WTC11 (cell line): Measurements from ENCODE around the gene WDR31. TPM values are rescaled to one million over a fixed set of nuclear protein-coding genes. Genes with fewer than 3 reads are reported as not detected.

ENCODE experiments used
- ATAC-seq: fragments of 200-7000 bp; cut with Tn5 transposase; 2 replicates; pipeline ENCODE4 v1.10.0; 2021; ENCODE audit warnings: mild to moderate bottlenecking, moderate library complexity
- CTCF ChIA-PET: fragments of 300-600 bp; sonication (Branson Sonifier 250); formaldehyde crosslinking; loops from one replicate; lab custom pipeline; 2021; ENCODE audit warnings: antibody characterized with exemption; lab: Charles Lee
- POLR2A ChIA-PET: fragments of 350-600 bp; sonication (Branson Sonifier 250); formaldehyde crosslinking; loops from one replicate; lab custom pipeline; 2021; ENCODE audit warnings: antibody characterized with exemption; lab: Charles Lee
- DNase-seq: peaks from one replicate; pipeline ENCODE4 v3.0.0; 2021; ENCODE audit warnings: low spot score
- H3K27ac Mint-ChIP-seq: 2 replicates; pipeline ENCODE4 v1.8.0; 2021; ENCODE audit warnings: mixed read lengths
- H3K27me3 Mint-ChIP-seq: 2 replicates; pipeline ENCODE4 v1.8.0; 2021; ENCODE audit warnings: low read depth, mild to moderate bottlenecking, moderate library complexity, mixed read lengths
- H3K36me3 Mint-ChIP-seq: 2 replicates; pipeline ENCODE4 v1.8.0; 2021; ENCODE audit warnings: mixed read lengths
- H3K4me1 Mint-ChIP-seq: 2 replicates; pipeline ENCODE4 v1.8.0; 2022; ENCODE audit warnings: mixed read lengths
- H3K4me3 Mint-ChIP-seq: 2 replicates; pipeline ENCODE4 v1.8.0; 2021; ENCODE audit warnings: mild to moderate bottlenecking, moderate library complexity, mixed read lengths
- H3K9me3 Mint-ChIP-seq: 2 replicates; pipeline ENCODE4 v1.8.0; 2021; ENCODE audit warnings: mixed read lengths
- AR ChIP-seq: fragments of 250-450 bp; sonication (Bioruptor Pico); IDR thresholded peaks from 2 replicates; pipeline ENCODE4 v1.9.0; 2021; ENCODE audit warnings: mild to moderate bottlenecking
- ATF2 ChIP-seq: sonication (generic); formaldehyde crosslinking; IDR thresholded peaks from 2 replicates; pipeline ENCODE4 v1.8.1; 2022; ENCODE audit warnings: low read depth, missing genetic modification reagents, borderline replicate concordance
- CBFB ChIP-seq: sonication (generic); formaldehyde crosslinking; IDR thresholded peaks from 2 replicates; pipeline ENCODE4 v1.8.1; 2022; ENCODE audit warnings: mild to moderate bottlenecking, low read depth, missing genetic modification reagents
- CREB1 ChIP-seq: sonication (generic); formaldehyde crosslinking; IDR thresholded peaks from 2 replicates; pipeline ENCODE4 v1.8.0; 2023; ENCODE audit warnings: mild to moderate bottlenecking, missing genetic modification reagents
- ELF4 ChIP-seq: sonication (generic); formaldehyde crosslinking; IDR thresholded peaks from 2 replicates; pipeline ENCODE4 v1.8.1; 2022; ENCODE audit warnings: low read depth, mild to moderate bottlenecking, moderate library complexity, missing genetic modification reagents
- ETV6 ChIP-seq: sonication (generic); formaldehyde crosslinking; IDR thresholded peaks from 2 replicates; pipeline ENCODE4 v1.8.1; 2022; ENCODE audit warnings: mild to moderate bottlenecking, missing genetic modification reagents
- GRHL2 ChIP-seq: fragments of 250-450 bp; sonication (Bioruptor Pico); IDR thresholded peaks from 2 replicates; pipeline ENCODE4 v1.8.0; 2022; ENCODE audit warnings: mild to moderate bottlenecking, moderate library complexity; ENCODE audit not compliant: insufficient replicate concordance, severe bottlenecking
- GTF2I ChIP-seq: fragments of 250-450 bp; sonication (Bioruptor Pico); conservative IDR thresholded peaks from 2 replicates; pipeline ENCODE4 v1.4.0; 2021; ENCODE audit warnings: mild to moderate bottlenecking
- KAT7 ChIP-seq: sonication (generic); formaldehyde crosslinking; IDR thresholded peaks from 2 replicates; pipeline ENCODE4 v1.8.1; 2023; ENCODE audit warnings: missing genetic modification reagents, mild to moderate bottlenecking, borderline replicate concordance
- NFATC4 ChIP-seq: fragments of 250-450 bp; sonication (Bioruptor Pico); IDR thresholded peaks from 2 replicates; pipeline ENCODE4 v1.9.0; 2021; ENCODE audit warnings: mild to moderate bottlenecking
- NFE2L1 ChIP-seq: sonication (generic); formaldehyde crosslinking; IDR thresholded peaks from 2 replicates; pipeline ENCODE4 v1.8.1; 2023; ENCODE audit warnings: missing genetic modification reagents
- PRRX2 ChIP-seq: fragments of 250-450 bp; sonication (Bioruptor Pico); IDR thresholded peaks from 2 replicates; pipeline ENCODE4 v1.8.0; 2021; ENCODE audit warnings: mild to moderate bottlenecking
- SMAD3 ChIP-seq: sonication (generic); formaldehyde crosslinking; IDR thresholded peaks from 2 replicates; pipeline ENCODE4 v1.8.0; 2022; ENCODE audit warnings: missing genetic modification reagents, mild to moderate bottlenecking, borderline replicate concordance
- SP1 ChIP-seq: sonication (generic); formaldehyde crosslinking; conservative IDR thresholded peaks from 2 replicates; pipeline ENCODE4 v1.8.1; 2022; ENCODE audit warnings: missing genetic modification reagents
- TP53 ChIP-seq: sonication (generic); formaldehyde crosslinking; IDR thresholded peaks from 2 replicates; pipeline ENCODE4 v1.8.1; 2023; ENCODE audit warnings: mild to moderate bottlenecking, missing genetic modification reagents
- ZNF219 ChIP-seq: sonication (generic); formaldehyde crosslinking; IDR thresholded peaks from 2 replicates; pipeline ENCODE4 v1.8.0; 2023; ENCODE audit warnings: missing genetic modification reagents, mild to moderate bottlenecking, borderline replicate concordance
- ZNF232 ChIP-seq: sonication (generic); formaldehyde crosslinking; IDR thresholded peaks from 2 replicates; pipeline ENCODE4 v1.8.0; 2022; ENCODE audit warnings: mild to moderate bottlenecking, missing genetic modification reagents
- ZNF396 ChIP-seq: fragments of 250-450 bp; sonication (Bioruptor Pico); IDR thresholded peaks from 2 replicates; pipeline ENCODE4 v1.8.0; 2021; ENCODE audit warnings: mild to moderate bottlenecking, moderate library complexity, borderline replicate concordance
- ZNF416 ChIP-seq: fragments of 250-450 bp; sonication (Bioruptor Pico); IDR thresholded peaks from 2 replicates; pipeline ENCODE4 v1.9.0; 2021; ENCODE audit warnings: mild to moderate bottlenecking, inconsistent platforms
- ZNF532 ChIP-seq: fragments of 250-450 bp; sonication (Bioruptor Pico); IDR thresholded peaks from 2 replicates; pipeline ENCODE4 v1.9.0; 2021; ENCODE audit warnings: mild to moderate bottlenecking, borderline replicate concordance
- total RNA-seq: library from RNA; stranded (reverse); gene quantifications from 3 replicates; pipeline ENCODE4 v1.2.3, GENCODE V29; 2021

Gene WDR31
- total RNA-seq, 1 experiment from 2014 or later = 0.37 TPM

- H3K4me3 Mint-ChIP-seq = no peak overlapping the region
- no peak for TF ChIP-seq NFE2L1 (CRISPR knock-in tag)
- no peak for TF ChIP-seq ZNF416
- no peak for TF ChIP-seq ELF4 (CRISPR knock-in tag)
- TF ChIP-seq ZNF396 (CRISPR knock-in tag) = no peak
- TF ChIP-seq CBFB (CRISPR knock-in tag) = no peak
- ChIA-PET POLR2A (no interaction called here), CTCF (no interaction called here)
- H3K27ac Mint-ChIP-seq = no peak overlapping the region
- ATAC-seq = no peak
- peaks cover 20% of the 10 kb centered on the region for H3K27me3 Mint-ChIP-seq
- H3K36me3 Mint-ChIP-seq = no peaks in the 10 kb centered on the region
- no peaks in the 10 kb centered on the region for H3K9me3 Mint-ChIP-seq
- no peaks in the 10 kb centered on the region for H3K4me1 Mint-ChIP-seq
- no peak for DNase-seq
Measured at GRCh38 chr9:113320051-113320450, 20.0 kb downstream of the WDR31 start.

- DNase-seq (no peak), ATAC-seq (no peak)
- no peak overlapping the region for H3K27ac Mint-ChIP-seq
- H3K9me3 Mint-ChIP-seq = no peaks in the 10 kb centered on the region
- H3K4me1 Mint-ChIP-seq = no peaks in the 10 kb centered on the region
- H3K27me3 Mint-ChIP-seq = peaks cover 20% of the 10 kb centered on the region
- CTCF ChIA-PET = no interaction called here
- POLR2A ChIA-PET = no interaction called here
- H3K36me3 Mint-ChIP-seq = no peaks in the 10 kb centered on the region
- no peak overlapping the region for H3K4me3 Mint-ChIP-seq
- TF ChIP-seq AR (CRISPR knock-in tag) (no peak), CBFB (CRISPR knock-in tag) (no peak), ZNF232 (CRISPR knock-in tag) (no peak), PRRX2 (no peak), ZNF219 (CRISPR knock-in tag) (no peak), TP53 (no peak), GTF2I (no peak), CREB1 (CRISPR knock-in tag) (no peak)
Measured at GRCh38 chr9:113319054-113319453, 21.0 kb downstream of the WDR31 start.

GRCh38 chr9:113317777-113318176, 22.3 kb downstream of the WDR31 start:
- POLR2A ChIA-PET = no interaction called here
- Mint-ChIP-seq H3K36me3 (no peaks in the 10 kb centered on the region), H3K9me3 (no peaks in the 10 kb centered on the region), H3K27ac (no peak overlapping the region), H3K4me3 (no peak overlapping the region)
- TF ChIP-seq ETV6 (CRISPR knock-in tag) (no peak), GRHL2 (no peak), ZNF232 (CRISPR knock-in tag) (no peak), NFATC4 (CRISPR knock-in tag) (no peak), ATF2 (CRISPR knock-in tag) (no peak)
- TF ChIP-seq, all 79 proteins: peak for 0
- no peaks in the 10 kb centered on the region for H3K4me1 Mint-ChIP-seq
- CTCF ChIA-PET = interaction anchor here (0.6 to 1.2 kb wide), 3 partner anchors 21 to 33 kb away, joined by 3 to 4 read pairs (median 3); no protein-coding TSS in a partner anchor
- ATAC-seq (peak; percentile 22; the same call in 1 of the 2 replicates), DNase-seq (no peak)
- H3K27me3 Mint-ChIP-seq = peaks cover 20% of the 10 kb centered on the region

- POLR2A ChIA-PET = no interaction called here
- TF ChIP-seq AR (CRISPR knock-in tag) (no peak), SP1 (CRISPR knock-in tag) (no peak), SMAD3 (CRISPR knock-in tag) (no peak), ZNF532 (CRISPR knock-in tag) (no peak), KAT7 (CRISPR knock-in tag) (no peak)
Measured at GRCh38 chr9:113316030-113316429, 24.0 kb downstream of the WDR31 start.

More at GRCh38 chr9:113316030-113316429, 24.0 kb downstream of the WDR31 start:
- Mint-ChIP-seq H3K36me3 (no peaks in the 10 kb centered on the region), H3K27me3 (peaks cover 9% of the 10 kb centered on the region), H3K27ac (no peak overlapping the region), H3K4me1 (no peaks in the 10 kb centered on the region), H3K9me3 (no peaks in the 10 kb centered on the region), H3K4me3 (no peak overlapping the region)
- no peak for DNase-seq
- no peak for ATAC-seq
- CTCF ChIA-PET = interaction anchor here (0.6 to 1.7 kb wide), 3 partner anchors 41 to 342 kb away, joined by 3 to 4 read pairs (median 3); no protein-coding TSS in a partner anchor
